Calu3 (cell line): Measurements from ENCODE around the gene GPX7. TPM values are rescaled to one million over a fixed set of nuclear protein-coding genes. Genes with fewer than 3 reads are reported as not detected.

Experiments
- Bru-seq: library from RNA; stranded (reverse); fragments of 400-500 nt; gene quantifications from one replicate; lab custom pipeline; 2021; lab: Mats Ljungman, UMichigan
- BruChase-seq, 2 experiments: library from RNA; stranded (reverse); fragments of 400-500 nt; gene quantifications; one replicate each; lab custom pipeline; 2021; lab: Mats Ljungman, UMichigan
- BruUV-seq: library from RNA; stranded (reverse); fragments of 400-500 nt; replicated peaks from 2 replicates; lab custom pipeline; 2021; lab: Mats Ljungman, UMichigan
- CTCF ChIA-PET: fragments of 300-600 bp; sonication (Branson Sonifier 250); formaldehyde crosslinking; loops from one replicate; lab custom pipeline; 2022; ENCODE audit warnings: antibody characterized with exemption; lab: Charles Lee
- DNase-seq: peaks from one replicate; pipeline ENCODE4 v3.0.0; 2022
- H3K27ac Mint-ChIP-seq: one replicate; pipeline ENCODE4 v1.8.0; 2022; ENCODE audit warnings: mixed read lengths; ENCODE audit not compliant: unreplicated experiment
- H3K27me3 Mint-ChIP-seq: one replicate; pipeline ENCODE4 v1.8.0; 2022; ENCODE audit warnings: mixed read lengths; ENCODE audit not compliant: unreplicated experiment
- H3K36me3 Mint-ChIP-seq: one replicate; pipeline ENCODE4 v1.8.0; 2022; ENCODE audit warnings: mild to moderate bottlenecking, moderate library complexity, mixed read lengths; ENCODE audit not compliant: insufficient read depth, unreplicated experiment
- H3K4me1 Mint-ChIP-seq: one replicate; pipeline ENCODE4 v1.8.0; 2022; ENCODE audit warnings: mild to moderate bottlenecking, low read depth, mixed read lengths; ENCODE audit not compliant: unreplicated experiment
- H3K4me3 Mint-ChIP-seq: one replicate; pipeline ENCODE4 v1.8.0; 2022; ENCODE audit warnings: mild to moderate bottlenecking, low read depth, moderate library complexity, mixed read lengths; ENCODE audit not compliant: unreplicated experiment
- H3K9me3 Mint-ChIP-seq: one replicate; pipeline ENCODE4 v1.8.0; 2022; ENCODE audit warnings: low read depth, mixed read lengths; ENCODE audit not compliant: unreplicated experiment
- CTCF ChIP-seq: fragments of 200-600 bp; IDR thresholded peaks from one replicate; pipeline ENCODE4 v1.8.0; 2022; ENCODE audit warnings: antibody characterized with exemption; ENCODE audit not compliant: unreplicated experiment
- intact Hi-C: fragments of 100-400 bp; cut with micrococcal nuclease; formaldehyde crosslinking; loops from one replicate; pipeline ENCODE4 v1.10.0; 2022; ENCODE audit not compliant: unreplicated experiment
- long read RNA-seq: library from polyadenylated mRNA; stranded (forward); transcript quantifications from one replicate; pipeline ENCODE4 v2.0.0, GENCODE V29; 2022
- total RNA-seq: library from RNA; stranded (reverse); gene quantifications from 2 replicates; pipeline ENCODE4 v1.2.3, GENCODE V29; 2022

The GPX7 gene
- not detected in 2 replicates for total RNA-seq
- percentile 13 among the genes with signal in this experiment for Bru-seq, nascent RNA
- BruChase-seq, experiment 1, labeled RNA remaining after a 6-hour chase = percentile 13 among the genes with signal in this experiment
- BruChase-seq, experiment 2, labeled RNA remaining after a 2-hour chase = percentile 10 among the genes with signal in this experiment
- long read RNA-seq = 0 reads

- no peak for TF ChIP-seq CTCF
- no peaks in the 10 kb centered on the region for H3K36me3 Mint-ChIP-seq
- CTCF ChIA-PET = interaction anchor here (0.9 kb wide), 1 partner anchor 54 kb away, joined by 3 read pairs; no protein-coding TSS in a partner anchor
- peaks cover 98% of the 10 kb centered on the region for H3K27me3 Mint-ChIP-seq
- no peak within 1 kb of the TSS for H3K27ac Mint-ChIP-seq
- no peaks in the 10 kb centered on the region for H3K9me3 Mint-ChIP-seq
- H3K4me3 Mint-ChIP-seq = peak within 1 kb of the TSS; percentile 43
- H3K4me1 Mint-ChIP-seq = no peaks in the 10 kb centered on the region
- intact Hi-C loops = no loop called here
- peak; percentile 14 for DNase-seq
- no TSS peak for BruUV-seq
These were observed at the start of gene GPX7 for GRCh38 chr1:52601991-52602855. GPX7 (plus strand) TSS chr1:52602371; CDS start chr1:52602410, 39 bp downstream.

DNA sequence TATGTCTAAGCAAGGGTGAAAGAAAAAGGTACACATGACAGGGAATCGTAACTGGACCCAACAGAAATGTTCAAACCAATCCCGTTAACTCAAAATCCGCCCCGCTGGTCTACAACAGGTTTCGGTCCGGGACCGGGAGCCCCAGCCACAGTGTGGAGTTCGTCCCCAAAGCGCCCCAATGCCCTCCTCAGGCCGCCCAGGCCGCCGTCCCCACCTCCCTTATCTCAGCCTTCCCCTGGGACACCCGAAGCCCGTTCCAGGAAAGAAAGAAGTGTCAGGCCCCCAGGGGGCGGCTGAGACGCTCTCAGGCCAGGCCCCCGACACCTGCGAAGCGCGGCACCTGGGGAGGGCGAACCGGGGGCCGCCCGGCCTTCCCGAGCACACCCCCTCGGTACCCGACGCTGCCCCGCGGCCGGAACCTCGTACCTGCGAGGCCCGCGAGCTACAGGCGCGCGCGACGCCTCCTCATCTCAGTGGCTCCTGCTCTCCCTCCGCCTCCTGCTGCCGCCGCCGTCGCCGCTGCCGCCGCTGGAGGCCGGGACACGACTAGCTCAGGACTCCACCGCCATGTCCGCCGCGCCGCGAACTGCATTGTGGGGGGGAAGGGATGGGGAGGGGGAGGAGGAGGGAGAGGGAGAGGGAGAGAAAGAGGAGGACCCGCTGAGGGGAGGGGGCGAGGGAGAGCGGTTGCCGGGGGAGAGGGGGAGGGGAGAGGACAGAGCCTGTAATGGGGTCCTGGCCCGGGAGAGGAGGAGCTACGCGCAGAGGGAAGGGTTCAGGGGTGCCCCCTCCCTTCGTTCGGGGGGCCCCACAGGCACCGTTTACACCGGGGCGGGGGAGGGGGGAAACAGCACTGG is 49.4 kb upstream of the GPX7 start, which contains the start of gene TUT4:
TSS of gene TUT4 (minus strand) at position 588 of the 857 bp plus-strand sequence. CDS start 26,812 bp downstream, outside the sequence.
- peak; percentile 72 for DNase-seq
- Mint-ChIP-seq H3K4me3 (no peak within 1 kb of the TSS), H3K9me3 (no peaks in the 10 kb centered on the region), H3K27ac (no peak within 1 kb of the TSS), H3K4me1 (peaks cover 27% of the 10 kb centered on the region), H3K36me3 (no peaks in the 10 kb centered on the region), H3K27me3 (no peaks in the 10 kb centered on the region)
- CTCF ChIA-PET = interaction anchor here (0.6 to 1.4 kb wide), 13 partner anchors 8 to 614 kb away, joined by 3 to 12 read pairs (median 5); partner anchors contain the start of genes ORC1 and PRPF38A
- BruUV-seq = no TSS peak
- intact Hi-C loops = loop anchor here (5.0 kb wide), 1 partner anchor 135 kb away; no protein-coding TSS in a partner anchor
- no peak for TF ChIP-seq CTCF

DNA sequence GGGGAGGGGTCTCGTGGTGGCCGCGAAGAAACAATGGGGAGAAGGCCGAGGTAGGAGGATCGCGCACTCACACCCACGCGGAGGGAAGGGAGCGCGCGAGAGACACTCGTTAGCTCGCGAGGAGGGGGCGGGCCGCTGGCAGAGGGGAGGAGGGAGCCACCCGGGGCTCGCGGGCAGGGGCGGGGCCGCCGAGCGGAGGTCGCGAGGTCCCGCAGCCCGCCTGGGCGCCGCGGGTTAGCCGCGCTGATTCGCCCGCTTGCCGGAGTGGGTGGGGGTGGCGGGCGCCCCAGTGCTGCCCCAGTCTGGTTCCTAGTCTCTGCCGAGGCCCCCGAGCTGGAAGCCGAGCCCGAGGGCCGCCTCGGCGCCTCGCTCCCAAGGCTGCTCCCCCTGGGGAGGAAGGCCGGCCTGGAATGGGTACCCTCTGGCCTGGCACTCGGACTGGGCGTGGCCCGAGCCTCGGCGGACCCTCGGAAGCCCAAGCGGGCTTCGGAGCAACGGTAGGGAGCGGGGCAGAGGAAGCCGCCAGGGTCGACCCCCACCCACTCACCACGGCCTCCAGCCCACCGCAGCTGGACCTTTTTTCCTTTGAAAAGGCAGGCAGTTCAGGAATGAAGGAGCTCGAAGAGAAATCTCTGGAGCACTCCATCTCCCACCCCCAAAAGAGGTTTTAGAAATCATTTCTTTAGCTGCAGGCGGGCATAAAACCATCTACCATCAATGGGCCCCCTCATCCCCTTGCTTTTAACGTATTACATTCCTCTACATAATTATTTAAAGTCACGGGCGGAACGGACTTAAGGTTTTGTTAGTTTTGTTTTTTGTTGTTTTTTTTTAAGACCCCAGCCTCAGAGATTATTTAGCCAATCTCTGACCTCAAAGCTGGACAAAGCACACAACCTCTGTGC is 48.6 kb upstream of the GPX7 start:
- CTCF ChIA-PET = interaction anchor here (0.6 to 1.4 kb wide), 11 partner anchors 9 to 615 kb away, joined by 3 to 7 read pairs (median 4); partner anchors contain the start of gene SCP2
- peak; percentile 83 for DNase-seq
- no peak for TF ChIP-seq CTCF
- no peak overlapping the region for H3K4me3 Mint-ChIP-seq
- intact Hi-C loops = loop anchor here (5.0 kb wide), 1 partner anchor 134 kb away; no protein-coding TSS in a partner anchor
- no TSS peak for BruUV-seq
- H3K36me3 Mint-ChIP-seq = no peaks in the 10 kb centered on the region
- no peaks in the 10 kb centered on the region for H3K27me3 Mint-ChIP-seq
- no peaks in the 10 kb centered on the region for H3K9me3 Mint-ChIP-seq
- peaks cover 25% of the 10 kb centered on the region for H3K4me1 Mint-ChIP-seq
- H3K27ac Mint-ChIP-seq = no peak overlapping the region
